SIG-M5 treated with dmso at 0.1 percent for 504 hours (cell line): ENCODE results near the gene MTURN.

Source experiments
- DNase-seq: peaks from one replicate; lab custom pipeline; 2025; ENCODE audit not compliant: unreplicated experiment; lab: John Stamatoyannopoulos, UW

The MTURN gene

GRCh38 chr7:30159698-30160143 lies 24.9 kb downstream of the MTURN start:
- DNase-seq = peak; percentile 97

DNA sequence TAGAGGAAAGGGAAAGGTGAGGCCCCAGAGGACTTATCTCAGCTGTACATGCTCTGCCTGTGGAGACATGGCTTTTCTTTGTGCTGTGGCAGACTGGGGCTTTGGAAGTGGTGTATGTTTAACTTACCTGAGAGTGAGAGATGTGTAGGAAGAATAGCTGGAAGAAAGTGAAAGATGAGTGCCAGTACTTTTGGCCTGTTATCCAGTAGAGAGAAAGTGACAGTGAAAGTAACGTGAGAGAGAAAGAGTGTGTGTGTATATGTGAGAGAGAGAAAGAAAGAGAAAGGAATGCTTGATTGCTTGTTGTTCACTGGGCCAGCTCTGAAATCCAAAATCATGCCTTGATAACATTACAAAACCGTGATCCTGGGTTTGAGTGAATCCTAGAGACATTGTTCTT lies 25.5 kb downstream of the MTURN start:
- DNase-seq = no peak

DNA sequence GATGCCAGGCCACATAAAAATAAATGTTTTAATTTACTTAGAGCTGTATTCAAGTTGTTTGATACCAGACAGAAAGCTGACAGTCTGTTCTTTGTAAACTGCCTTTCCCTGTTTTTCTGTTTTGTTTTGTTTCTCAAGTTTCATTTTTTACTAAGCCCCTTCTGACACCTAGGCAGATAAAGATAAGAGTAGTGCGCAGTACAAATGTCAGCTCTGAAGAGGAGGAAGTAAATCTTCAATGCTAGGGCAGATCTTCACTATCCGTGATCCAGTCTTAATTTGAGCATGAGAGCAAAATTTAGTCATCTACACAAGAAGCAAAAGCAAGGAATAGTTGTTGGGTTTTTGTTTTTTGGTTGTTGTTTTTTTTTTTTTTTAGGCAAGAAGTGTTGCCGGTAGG lies 27.3 kb downstream of the MTURN start:
- peak; percentile 22 for DNase-seq

- DNase-seq = no peak
Observed at GRCh38 chr7:30162622-30163124, 27.9 kb downstream of the MTURN start.

GRCh38 chr7:30163231-30163894 lies 28.6 kb downstream of the MTURN start:
- peak; percentile 88 for DNase-seq

GRCh38 chr7:30164567-30164966 lies 29.8 kb downstream of the MTURN start:
- DNase-seq = peak; percentile 83

DNA sequence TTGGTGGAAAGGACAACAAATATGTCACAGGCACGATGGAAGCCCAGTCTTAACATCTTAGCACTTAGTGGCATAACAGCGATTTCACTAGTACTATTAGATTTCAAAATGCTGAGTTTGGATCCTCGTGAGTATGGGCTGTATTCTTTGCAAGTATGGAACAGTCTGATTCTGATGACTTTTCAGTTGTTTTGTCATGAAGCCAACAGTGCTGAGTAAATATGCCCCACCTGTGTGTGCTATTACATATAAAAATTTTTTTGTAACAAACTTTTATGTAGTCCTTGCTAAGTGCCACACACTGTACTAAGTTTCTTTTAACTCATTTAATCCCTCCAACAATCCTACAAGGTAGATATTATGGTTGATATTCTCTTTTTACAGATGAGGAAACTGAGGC lies 30.8 kb downstream of the MTURN start:
- DNase-seq = no peak

- DNase-seq = peak; percentile 69
Observed at GRCh38 chr7:30166155-30166840, 31.5 kb downstream of the MTURN start.

GRCh38 chr7:30166841-30167235 lies 32.1 kb downstream of the MTURN start:
- no peak for DNase-seq

GRCh38 chr7:30167901-30168300 lies 33.1 kb downstream of the MTURN start:
- DNase-seq = no peak

DNA sequence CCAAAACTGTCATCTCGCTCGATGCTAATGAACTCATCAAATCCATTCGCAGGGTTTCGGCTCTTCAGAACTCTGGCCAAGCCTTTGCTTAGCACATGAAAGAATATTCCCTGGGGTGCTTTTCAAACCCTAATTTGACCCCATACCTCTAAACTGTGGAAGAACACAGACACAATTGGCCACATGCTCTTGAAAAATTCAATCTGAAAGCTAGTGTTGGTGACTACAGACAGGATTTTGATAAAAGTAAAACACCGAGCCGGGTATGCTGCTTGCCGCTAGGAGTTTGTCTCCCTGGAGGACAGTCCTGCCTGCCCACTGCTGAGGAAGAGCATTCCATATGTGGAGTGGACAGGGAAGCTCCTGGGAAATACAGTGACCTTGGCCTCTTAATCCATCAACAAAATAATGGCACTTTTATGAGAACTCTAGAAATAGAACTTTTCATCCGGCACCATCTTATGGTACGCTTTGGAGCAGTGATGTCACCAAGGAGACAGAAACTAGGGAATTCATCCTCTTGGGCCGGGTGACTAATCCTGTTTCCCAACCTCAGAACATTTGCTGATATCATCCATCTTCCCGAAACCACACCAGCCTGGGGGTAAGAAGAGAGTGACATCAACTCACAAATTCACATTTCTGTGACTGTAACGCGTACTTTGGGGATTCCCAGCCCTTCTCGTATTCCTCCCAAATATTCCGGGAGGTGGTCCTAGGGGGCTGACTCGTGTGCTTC lies 34.2 kb downstream of the MTURN start:
- peak; percentile 12 for DNase-seq

DNA sequence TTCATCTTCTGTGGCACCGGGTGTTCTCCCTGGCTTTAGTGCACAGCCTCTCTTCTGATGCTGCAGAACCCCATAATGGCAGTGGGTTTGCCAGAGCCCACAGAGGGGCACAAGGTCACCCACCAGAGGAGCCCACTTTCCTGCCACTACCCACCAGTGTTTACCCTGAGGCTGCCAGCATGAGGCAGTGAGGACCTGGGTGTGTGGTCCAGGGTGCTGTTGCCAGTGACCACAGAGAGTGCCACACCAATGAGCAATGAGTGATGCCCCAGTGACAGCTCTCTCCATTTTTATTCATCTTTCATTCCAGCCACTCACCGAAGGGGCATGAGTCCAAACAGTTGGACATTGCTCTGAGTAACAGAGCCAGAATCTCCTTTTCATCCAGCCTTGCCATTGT lies 34.8 kb downstream of the MTURN start:
- no peak for DNase-seq

GRCh38 chr7:30170476-30171205 lies 35.9 kb downstream of the MTURN start:
- peak; percentile 71 for DNase-seq

- DNase-seq = no peak
Observed at GRCh38 chr7:30171766-30172447, 37.1 kb downstream of the MTURN start.

- no peak for DNase-seq
Observed at GRCh38 chr7:30172451-30172850, 37.7 kb downstream of the MTURN start.

GRCh38 chr7:30173058-30173897 lies 38.5 kb downstream of the MTURN start:
- peak; percentile 29 for DNase-seq

DNA sequence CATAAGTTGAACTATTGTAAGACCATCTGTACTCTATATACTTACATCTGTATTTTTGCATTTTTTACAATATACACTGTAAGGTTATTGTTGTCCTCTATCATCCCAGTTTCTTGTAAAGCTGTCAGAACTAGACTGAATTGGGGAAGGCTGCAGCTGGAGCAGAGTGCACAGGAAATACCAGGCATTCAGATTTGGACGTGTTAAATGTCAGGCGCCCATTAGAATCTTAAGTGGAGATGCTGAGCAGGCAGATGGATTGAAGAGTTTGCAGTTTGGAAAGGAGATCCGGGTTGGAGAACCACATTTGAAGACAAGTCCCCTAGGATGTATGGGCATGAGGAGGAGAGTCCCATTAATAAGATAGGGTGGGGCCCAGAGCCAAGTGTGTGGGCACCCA lies 40.4 kb downstream of the MTURN start:
- DNase-seq = no peak

GRCh38 chr7:30175636-30176147 lies 40.9 kb downstream of the MTURN start:
- DNase-seq = no peak

GRCh38 chr7:30176463-30177109 lies 41.8 kb downstream of the MTURN start:
- no peak for DNase-seq
